IPS-15b (cell line): ENCODE results near the gene FCN2.

ENCODE experiments used
- H3K27me3 ChIP-seq: one replicate; pipeline ENCODE4 v1.6.1; 2013; ENCODE audit warnings: low read length; ENCODE audit not compliant: control insufficient read depth, insufficient read depth
- H3K36me3 ChIP-seq: one replicate; pipeline ENCODE4 v1.6.1; 2013; ENCODE audit warnings: low read length; ENCODE audit not compliant: control insufficient read depth, insufficient read depth
- H3K4me1 ChIP-seq: one replicate; pipeline ENCODE4 v1.6.1; 2013; ENCODE audit warnings: mild to moderate bottlenecking, low read length; ENCODE audit not compliant: control insufficient read depth, insufficient read depth
- H3K4me3 ChIP-seq: one replicate; pipeline ENCODE4 v1.5.1; 2013; ENCODE audit warnings: low read depth, low read length
- H3K9ac ChIP-seq: one replicate; pipeline ENCODE4 v1.6.1; 2013; ENCODE audit warnings: low read depth, mild to moderate bottlenecking, low read length
- H3K9me3 ChIP-seq: one replicate; pipeline ENCODE4 v1.6.1; 2013; ENCODE audit warnings: mild to moderate bottlenecking, low read length; ENCODE audit not compliant: control insufficient read depth, insufficient read depth

FCN2 gene

DNA sequence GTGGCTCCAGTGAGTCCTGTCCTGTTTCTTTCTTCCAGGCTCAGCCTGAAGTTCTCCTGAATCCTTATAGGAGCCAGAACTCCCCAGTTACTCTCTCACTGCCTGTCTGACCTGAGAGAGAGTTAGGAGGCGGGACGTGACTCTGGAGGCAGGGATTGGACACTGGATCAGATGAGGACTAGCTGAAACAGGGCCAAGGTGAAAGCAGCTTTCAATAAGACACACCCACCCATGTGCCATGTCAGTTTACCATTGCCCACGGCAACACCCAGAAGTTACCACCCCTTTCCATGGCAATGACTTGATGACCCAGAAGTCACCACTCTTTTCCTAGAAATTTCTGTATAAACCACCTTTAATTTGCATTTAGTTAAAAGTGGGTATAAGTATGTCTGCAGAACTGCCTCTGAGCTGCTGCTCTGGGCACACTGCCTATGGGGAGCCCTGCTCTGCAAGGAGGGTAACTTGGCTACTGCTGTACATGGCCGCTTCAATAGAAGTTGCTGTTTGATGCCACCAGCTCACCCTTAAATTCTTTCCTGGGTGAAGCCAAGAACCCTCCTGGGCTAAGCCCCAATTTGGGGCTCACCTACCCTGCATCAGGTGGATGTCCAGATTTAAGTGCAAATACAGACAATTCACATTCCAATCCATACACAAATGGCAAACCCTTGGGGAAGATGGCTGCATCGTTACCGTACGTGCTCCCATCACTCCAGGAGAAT, 13.7 kb downstream of the FCN2 start:
- H3K36me3 ChIP-seq: no peaks in the 10 kb centered on the region
- H3K9ac ChIP-seq: no peak overlapping the region
- H3K9me3 ChIP-seq: no peaks in the 10 kb centered on the region
- H3K4me1 ChIP-seq: no peaks in the 10 kb centered on the region
- H3K4me3 ChIP-seq: no peak overlapping the region
- H3K27me3 ChIP-seq: no peaks in the 10 kb centered on the region

DNA sequence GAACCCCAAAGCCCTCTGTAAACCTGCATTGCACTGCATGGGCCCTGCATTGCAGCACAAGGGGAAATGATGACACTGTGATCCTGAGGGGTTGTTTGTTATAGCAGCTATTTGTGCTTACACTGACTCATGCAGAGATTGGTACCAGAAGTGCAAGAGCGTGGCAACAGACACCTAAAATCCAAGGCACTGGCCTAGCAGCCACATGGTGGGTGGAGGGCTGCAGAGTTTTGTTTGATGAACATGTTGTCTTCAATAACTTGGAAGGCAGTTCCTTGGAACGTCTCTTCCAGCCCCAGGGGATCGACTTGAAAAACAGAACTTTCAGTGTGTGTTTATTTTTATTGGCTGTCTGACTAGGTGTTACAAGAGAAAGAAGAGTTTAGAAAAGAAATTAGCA, 14.5 kb downstream of the FCN2 start:
- Histone ChIP-seq H3K27me3 (no peaks in the 10 kb centered on the region), H3K36me3 (no peaks in the 10 kb centered on the region), H3K9me3 (no peaks in the 10 kb centered on the region), H3K9ac (no peak overlapping the region), H3K4me3 (no peak overlapping the region), H3K4me1 (no peaks in the 10 kb centered on the region)

DNA sequence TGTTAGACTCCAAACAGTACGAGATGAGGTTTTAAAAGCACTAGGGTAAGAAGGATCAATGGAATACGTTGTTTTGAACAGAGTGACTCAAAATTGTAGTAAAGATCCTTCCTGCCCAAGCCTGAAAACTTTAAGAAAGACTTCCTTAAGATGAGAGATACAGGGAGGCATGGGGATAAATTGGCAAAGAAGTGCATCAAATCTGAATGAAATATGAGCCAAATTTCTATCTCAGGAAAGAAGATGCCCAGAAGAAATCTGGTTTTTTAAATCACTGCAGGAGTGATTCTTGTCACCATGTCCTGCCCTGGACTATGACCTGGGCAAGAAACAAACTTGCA, 14.9 kb downstream of the FCN2 start:
- Histone ChIP-seq H3K9ac (no peak overlapping the region), H3K4me1 (no peaks in the 10 kb centered on the region), H3K27me3 (no peaks in the 10 kb centered on the region), H3K9me3 (no peaks in the 10 kb centered on the region), H3K36me3 (no peaks in the 10 kb centered on the region), H3K4me3 (no peak overlapping the region)

DNA sequence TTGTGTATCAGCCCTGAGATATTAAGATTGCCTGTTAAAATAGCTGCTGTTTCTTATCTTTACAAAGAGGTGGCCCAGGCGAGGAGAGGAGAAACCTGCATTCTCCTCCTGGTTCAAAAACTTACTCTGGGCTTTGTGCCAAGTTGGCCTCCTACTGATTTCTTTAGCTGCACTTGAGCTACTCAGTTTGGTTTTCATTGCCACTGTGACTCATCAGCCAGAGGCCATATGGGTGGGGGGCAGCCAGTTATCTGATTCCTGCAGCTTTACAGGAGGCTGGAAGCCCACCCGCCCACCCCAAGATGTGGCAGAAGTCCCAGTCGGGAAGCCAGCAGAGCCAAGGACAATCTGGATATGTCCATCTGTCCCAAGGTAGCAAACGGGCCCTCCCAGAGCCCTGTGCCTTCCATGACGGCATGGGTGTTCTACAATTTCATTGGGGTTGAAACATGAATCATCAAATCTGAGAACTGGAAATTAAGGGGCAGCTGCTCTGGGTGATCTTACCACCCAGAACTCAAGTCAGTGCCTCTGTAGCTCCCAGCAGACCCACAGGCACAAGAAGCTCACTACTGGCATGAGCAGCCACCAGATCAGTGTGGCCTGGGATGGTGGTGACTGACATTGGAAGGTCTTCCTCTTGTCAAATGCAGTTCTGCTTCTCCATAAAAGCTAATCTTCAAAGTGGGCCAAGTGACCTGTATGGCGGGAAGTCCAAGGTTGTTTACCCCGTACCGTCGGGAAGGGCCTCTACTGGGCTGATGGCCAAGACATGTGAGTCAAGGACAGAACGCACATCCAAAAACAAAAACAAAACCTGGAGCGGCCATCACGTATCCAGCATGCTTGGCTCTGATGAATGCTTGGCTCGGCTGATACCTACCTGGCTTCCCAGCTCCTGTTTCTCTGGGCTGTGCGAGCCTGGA, 15.6 kb downstream of the FCN2 start:
- Histone ChIP-seq H3K9me3 (no peaks in the 10 kb centered on the region), H3K27me3 (no peaks in the 10 kb centered on the region), H3K4me3 (no peak overlapping the region), H3K36me3 (no peaks in the 10 kb centered on the region), H3K9ac (no peak overlapping the region), H3K4me1 (no peaks in the 10 kb centered on the region)

DNA sequence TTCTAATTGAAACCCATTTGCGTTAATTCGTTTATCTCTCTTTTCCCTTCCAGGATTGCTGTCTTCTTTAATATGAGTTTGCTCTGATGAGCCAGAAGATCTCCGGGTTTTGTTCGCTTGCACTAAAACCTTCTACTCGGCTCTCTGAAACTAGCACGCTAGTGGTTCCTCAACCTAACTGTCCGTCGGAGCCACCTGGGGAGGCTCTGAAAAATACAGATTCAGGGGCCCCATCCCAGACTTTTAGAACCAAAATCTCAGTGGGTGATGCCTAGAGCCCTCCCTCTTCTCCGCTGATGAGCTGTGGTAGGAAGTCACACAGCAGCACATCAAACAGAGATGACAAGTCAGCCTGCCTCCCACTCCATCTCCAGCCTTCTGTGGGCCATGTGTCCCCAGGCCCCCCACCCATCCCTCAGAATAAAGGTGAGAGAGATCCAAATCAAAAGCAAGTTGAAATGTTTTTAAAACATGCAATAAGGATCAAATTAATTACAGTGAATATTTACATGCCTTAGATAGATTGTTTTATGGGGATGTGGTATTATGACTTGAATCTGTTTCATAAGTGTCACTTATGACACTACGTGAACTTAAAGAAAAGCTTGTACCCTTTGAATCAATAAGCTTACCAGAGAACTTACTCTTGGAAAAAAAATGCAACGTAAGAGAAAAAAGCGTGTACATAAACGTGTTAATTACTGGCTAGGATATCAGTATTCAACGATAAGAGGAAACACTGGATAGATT, 16.4 kb downstream of the FCN2 start:
- no peaks in the 10 kb centered on the region for H3K4me1 ChIP-seq
- H3K9me3 ChIP-seq: no peaks in the 10 kb centered on the region
- no peak overlapping the region for H3K9ac ChIP-seq
- no peaks in the 10 kb centered on the region for H3K27me3 ChIP-seq
- no peak overlapping the region for H3K4me3 ChIP-seq
- no peaks in the 10 kb centered on the region for H3K36me3 ChIP-seq

DNA sequence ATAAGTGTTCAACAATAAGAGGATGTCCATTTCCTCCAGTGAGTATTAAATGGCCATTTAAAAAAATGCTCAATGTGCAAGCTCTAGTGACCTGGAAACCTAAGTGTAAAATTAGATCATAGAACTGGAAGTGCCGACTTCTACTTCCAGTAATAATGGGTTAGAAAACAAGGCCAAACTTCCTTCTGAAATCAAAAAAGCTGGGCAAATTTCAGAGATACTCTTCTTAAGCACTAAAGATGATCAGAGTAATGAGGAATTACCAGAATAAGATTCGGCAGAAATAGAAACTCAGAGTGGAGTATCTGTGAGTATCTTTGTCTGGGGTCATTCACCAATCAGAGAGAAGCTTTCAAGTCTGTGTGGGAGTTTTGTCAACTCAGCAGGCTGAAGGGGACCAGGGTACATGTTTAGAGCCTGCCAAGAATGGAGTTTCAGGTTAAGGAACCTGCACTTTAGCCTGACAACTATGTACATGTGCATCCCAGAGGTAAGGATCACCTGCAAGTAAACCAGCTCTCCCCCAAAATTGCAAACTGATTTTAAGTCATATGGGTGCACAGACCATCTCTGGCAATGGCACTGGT, 17.1 kb downstream of the FCN2 start:
- H3K36me3 ChIP-seq: no peaks in the 10 kb centered on the region
- no peaks in the 10 kb centered on the region for H3K9me3 ChIP-seq
- H3K27me3 ChIP-seq: no peaks in the 10 kb centered on the region
- H3K4me3 ChIP-seq: no peak overlapping the region
- no peak overlapping the region for H3K9ac ChIP-seq
- H3K4me1 ChIP-seq: no peaks in the 10 kb centered on the region

DNA sequence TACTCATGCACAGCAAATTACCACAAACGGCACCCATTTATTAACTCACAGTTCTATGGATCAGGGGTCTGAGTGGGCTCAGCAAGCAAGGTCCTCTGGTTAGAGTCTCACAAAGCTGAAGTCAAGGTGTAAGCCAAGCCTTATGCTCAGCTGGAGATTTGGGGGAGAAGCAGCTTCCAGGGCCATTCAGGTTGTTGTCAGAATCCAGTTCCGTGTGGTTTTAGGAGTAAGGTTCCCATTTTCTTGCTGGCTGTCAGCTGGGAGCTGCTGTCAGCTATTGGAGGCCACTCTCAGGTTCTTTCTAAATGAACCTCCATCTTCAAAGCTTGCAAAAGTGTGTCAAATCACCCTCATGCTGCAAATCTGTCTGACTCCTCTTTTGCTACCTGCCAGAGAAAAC, 17.7 kb downstream of the FCN2 start:
- Histone ChIP-seq H3K27me3 (no peaks in the 10 kb centered on the region), H3K9ac (no peak overlapping the region), H3K4me1 (no peaks in the 10 kb centered on the region), H3K4me3 (no peak overlapping the region), H3K9me3 (no peaks in the 10 kb centered on the region), H3K36me3 (no peaks in the 10 kb centered on the region)

DNA sequence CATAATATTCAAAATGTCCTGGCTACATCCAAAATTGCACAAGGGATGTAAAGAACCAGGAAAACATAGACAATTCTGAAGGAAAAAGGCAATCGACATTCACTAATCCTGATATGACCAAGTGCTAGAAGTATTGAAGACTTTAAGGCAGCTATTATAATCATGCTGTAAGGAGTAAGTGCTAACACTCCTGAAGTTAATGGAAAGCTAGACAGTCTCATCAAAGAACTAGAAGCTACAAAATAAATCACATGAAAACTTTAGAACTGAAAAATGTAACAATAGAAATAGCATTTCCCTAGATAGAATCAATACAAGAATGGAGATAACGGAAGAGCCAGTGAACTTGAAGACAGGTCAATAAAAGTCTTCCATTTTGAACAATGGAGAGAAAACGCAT, 18.6 kb downstream of the FCN2 start:
- Histone ChIP-seq H3K9me3 (no peaks in the 10 kb centered on the region), H3K4me1 (no peaks in the 10 kb centered on the region), H3K27me3 (no peaks in the 10 kb centered on the region), H3K9ac (no peak overlapping the region), H3K4me3 (no peak overlapping the region), H3K36me3 (no peaks in the 10 kb centered on the region)

DNA sequence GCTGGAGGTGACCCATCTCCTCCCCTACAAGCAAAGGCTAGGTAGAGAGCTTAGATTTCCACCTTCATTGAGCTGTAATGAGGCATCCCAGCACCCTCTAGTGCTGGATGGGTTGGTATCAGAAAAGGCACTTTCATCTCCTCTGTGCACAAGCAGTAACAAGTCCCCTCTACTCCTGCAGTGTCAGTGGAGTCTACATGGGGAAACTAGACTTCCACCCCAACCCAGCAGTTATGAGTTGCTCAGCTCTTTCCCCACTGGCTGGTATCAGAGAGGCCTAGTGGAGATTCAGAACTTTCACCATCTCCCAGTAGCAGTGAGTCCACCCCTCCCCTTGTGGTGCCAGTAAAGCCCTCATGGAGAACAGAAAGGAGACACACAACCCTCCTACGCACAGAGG, 19.2 kb downstream of the FCN2 start:
- no peaks in the 10 kb centered on the region for H3K9me3 ChIP-seq
- H3K36me3 ChIP-seq: no peaks in the 10 kb centered on the region
- H3K4me3 ChIP-seq: no peak overlapping the region
- H3K9ac ChIP-seq: no peak overlapping the region
- no peaks in the 10 kb centered on the region for H3K4me1 ChIP-seq
- no peaks in the 10 kb centered on the region for H3K27me3 ChIP-seq

DNA sequence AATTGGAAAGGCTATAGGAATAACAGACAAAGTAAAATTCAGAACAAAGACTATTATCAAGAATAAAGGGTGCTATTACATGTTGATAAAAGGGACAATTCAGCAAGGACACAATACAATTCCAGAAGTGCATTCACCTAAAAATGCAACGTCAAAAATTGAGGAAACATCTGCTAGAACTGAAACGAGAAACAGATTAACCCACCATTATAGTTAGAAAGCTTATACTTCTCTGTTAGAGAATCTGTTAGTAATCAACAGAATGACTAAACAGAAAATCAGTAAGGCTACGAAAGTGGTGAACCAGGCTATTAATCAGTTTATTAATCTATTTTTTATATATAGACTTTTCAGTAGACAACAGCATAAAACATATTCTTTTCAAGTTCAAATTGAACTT, 22.3 kb downstream of the FCN2 start:
- Histone ChIP-seq H3K4me3 (no peak overlapping the region), H3K4me1 (no peaks in the 10 kb centered on the region), H3K27me3 (no peaks in the 10 kb centered on the region), H3K9me3 (no peaks in the 10 kb centered on the region), H3K36me3 (no peaks in the 10 kb centered on the region), H3K9ac (no peak overlapping the region)

DNA sequence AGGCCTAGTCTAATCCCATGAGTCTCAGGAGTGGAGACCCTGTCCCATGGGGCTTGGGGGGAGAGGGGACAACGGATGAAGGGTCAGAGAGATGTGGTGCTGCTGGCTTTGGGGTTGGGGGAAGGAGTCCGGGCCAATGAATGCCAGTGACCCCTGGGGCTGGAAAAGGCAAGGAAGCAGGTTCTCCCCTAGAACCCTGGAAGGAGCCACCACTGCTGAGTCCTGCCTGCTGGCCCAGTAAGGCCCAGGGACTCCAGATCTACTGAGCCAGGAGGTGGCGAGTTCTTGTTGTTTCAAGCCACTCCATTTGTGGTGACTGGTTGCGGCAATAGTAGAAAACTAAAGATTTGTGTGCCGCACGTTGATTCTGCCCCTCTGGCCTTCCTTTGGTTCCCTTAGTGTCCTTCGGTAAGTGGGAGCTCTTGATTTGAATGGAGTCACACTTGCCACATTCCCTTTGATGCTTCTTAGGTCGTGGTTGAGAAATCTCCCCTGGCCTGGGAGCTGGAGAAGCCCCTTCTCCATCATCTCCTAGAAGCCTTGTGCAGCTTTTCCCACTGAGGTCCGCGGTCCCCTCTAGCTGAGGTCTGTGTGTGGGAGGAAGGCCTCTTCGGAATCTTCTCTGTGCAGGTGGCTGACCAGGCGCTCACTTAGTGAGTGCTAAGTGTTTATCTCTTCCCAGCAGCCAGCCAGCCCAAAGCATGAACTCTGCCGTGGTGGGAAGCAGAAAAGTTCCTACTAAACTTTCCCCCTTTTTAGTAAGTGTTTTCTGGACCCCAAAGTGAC, 28.1 kb downstream of the FCN2 start:
- Histone ChIP-seq H3K4me1 (no peaks in the 10 kb centered on the region), H3K4me3 (no peak overlapping the region), H3K27me3 (no peaks in the 10 kb centered on the region), H3K9ac (no peak overlapping the region), H3K9me3 (no peaks in the 10 kb centered on the region), H3K36me3 (no peaks in the 10 kb centered on the region)
